Activated naive CD4-positive, alpha-beta T cell treated with anti-CD3 and anti-CD28 coated beads, Interleukin-2, amount 50 U/mL, for 16 hours (primary cell): ENCODE measurements around the gene CR1.
"Not testable (repeated sequence)": the region's sequence is repeated elsewhere in the genome, so short reads cannot be mapped to it uniquely, and the experiment has no call there.

ENCODE experiments used
- DNase-seq: peaks from one replicate; pipeline ENCODE4 v3.0.0-alpha.2; 2020

Gene CR1

GRCh38 chr1:207591205-207591604 lies 95.2 kb downstream of the CR1 start:
- DNase-seq = not testable (repeated sequence)

DNA sequence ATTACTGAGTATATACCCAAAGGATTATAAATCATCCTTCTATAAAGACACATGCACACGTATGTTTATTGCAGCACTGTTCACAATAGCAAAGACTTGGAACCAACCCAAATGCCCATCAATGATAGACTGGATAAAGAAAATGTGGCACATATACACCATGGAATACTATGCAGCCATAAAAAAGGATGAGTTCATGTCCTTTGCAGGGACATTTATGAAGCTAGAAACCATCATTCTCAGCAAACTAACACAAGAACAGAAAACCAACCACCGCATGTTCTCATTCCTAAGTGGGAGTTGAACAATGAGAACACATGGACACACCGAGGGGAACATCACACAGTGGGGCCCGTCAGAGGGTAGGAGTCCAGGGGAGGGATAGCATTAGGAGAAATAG lies 98.1 kb downstream of the CR1 start:
- not testable (repeated sequence) for DNase-seq

DNA sequence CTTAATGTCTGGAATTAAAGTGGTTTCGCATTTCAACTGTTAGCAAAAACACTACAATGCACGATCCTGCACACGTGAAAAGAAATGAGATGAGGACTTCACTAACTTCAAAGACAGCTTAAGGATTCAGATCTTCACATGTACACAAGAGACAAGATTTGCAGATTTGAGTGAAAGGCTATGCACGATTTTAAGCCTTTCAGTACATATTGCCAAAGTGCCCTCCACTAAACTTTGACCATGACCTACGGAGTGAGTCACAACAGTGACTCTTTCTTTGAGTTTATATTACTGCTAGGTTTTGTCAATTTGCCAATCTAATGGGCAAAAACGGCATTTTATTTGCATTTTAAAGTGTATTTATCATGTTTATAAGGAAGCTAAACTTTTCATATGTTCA lies 107.8 kb downstream of the CR1 start:
- DNase-seq = no peak

GRCh38 chr1:207605444-207606361 lies 109.7 kb downstream of the CR1 start:
- DNase-seq = no peak

- no peak for DNase-seq
Observed at GRCh38 chr1:207606362-207606755, 110.4 kb downstream of the CR1 start.

GRCh38 chr1:207612762-207613161 lies 116.8 kb downstream of the CR1 start:
- no peak for DNase-seq

DNA sequence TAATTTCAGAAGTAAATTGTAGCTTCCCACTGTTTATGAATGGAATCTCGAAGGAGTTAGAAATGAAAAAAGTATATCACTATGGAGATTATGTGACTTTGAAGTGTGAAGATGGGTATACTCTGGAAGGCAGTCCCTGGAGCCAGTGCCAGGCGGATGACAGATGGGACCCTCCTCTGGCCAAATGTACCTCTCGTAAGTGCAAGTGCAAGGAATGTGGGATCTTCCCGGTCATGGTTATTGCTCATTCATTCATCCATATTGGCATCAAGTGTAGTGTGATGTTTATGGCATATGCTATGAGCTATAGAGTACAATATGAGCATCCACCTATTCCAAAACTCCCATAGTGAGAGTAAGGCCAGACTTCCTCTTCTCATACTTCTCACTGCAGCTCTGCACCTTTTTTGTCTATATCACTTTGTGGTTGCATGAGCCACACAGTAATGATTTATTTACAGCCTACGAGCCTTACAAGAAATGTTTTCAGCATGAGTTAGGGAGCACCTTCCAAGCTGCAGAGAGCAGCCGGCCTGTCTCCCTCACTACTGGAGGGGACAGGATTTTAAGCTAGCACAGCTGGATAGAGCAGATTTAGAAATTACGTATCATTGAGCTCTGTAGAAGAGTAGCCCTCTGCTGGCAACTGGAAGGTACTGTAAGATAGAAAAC lies 124.0 kb downstream of the CR1 start:
- DNase-seq = no peak

DNA sequence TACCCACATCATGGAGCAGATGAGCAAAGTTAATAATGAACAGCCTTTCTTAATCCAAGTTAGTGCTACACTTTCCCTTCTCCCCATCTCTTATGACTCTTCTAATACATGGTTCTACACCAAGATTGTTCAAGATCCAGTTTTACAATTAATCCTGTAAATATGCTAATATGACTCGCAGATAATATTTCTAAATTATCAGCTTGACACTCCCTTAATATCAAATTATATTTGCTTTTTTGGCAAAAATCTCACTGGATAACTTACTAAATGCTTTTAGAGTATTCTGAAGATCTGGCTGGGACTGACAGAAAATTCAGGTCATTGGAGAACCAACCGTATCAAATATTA lies 124.6 kb downstream of the CR1 start:
- no peak for DNase-seq

GRCh38 chr1:207625504-207626071 lies 129.6 kb downstream of the CR1 start:
- not testable (repeated sequence) for DNase-seq

- no peak for DNase-seq
Observed at GRCh38 chr1:207626972-207627337, 131.0 kb downstream of the CR1 start.

DNA sequence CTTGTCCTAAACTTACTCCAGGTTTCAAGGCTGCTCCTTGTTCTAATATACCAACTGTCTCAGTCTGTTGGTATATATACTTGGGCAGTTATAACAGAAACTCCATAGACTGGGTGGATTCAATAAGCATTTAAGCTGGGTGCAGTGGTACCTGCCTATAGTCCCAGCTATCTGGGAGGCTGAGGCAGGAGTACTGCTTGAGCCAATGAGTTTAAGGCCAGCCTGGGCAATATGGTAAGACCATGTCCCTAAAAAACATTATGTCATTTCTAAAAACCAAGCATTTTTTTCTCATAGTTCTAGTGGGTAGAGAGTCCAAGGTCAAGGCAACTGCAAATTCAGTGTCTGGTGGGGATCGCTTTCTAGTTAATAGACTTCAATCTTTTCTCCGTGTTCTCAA lies 131.5 kb downstream of the CR1 start:
- DNase-seq = no peak

GRCh38 chr1:207628776-207629175 lies 132.8 kb downstream of the CR1 start:
- DNase-seq = no peak

- no peak for DNase-seq
Observed at GRCh38 chr1:207631137-207631536, 135.2 kb downstream of the CR1 start.

GRCh38 chr1:207633226-207633625 lies 137.3 kb downstream of the CR1 start:
- DNase-seq = no peak

- DNase-seq = not testable (repeated sequence)
Observed at GRCh38 chr1:207633699-207634289, 137.8 kb downstream of the CR1 start.

- not testable (repeated sequence) for DNase-seq
Observed at GRCh38 chr1:207634293-207634692, 138.3 kb downstream of the CR1 start.

- DNase-seq = not testable (repeated sequence)
Observed at GRCh38 chr1:207635569-207636186, 139.7 kb downstream of the CR1 start.

DNA sequence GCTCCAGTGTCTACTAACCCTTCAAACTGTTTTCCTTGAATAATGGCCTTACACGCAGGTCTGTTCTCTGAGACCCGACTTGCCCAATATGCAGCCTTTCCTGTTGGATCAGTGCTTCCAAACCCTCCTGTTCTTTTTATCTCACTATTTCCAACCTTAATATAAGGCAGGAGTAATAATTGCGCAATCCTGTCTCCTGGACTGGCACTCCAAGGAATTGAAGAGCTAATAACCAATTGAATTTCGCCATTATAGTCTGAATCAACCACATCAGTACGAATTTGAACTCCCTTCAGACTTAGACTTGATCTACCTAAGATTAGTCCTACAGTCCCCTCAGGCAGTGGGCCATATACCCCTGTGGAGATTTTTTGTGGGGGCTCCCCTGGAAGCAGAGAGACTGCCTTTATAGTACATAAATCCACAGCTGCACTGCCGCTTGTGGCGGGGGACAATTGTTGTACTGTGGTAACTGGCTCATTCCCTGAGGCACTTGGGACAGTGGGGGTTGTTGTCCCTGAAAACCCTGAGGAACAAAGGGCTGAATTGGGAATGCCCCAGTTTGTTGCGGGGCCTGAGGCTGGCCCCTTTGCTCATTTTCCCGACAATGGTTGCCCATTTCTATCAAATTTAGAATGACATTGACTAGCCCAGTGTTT lies 142.7 kb downstream of the CR1 start:
- not testable (repeated sequence) for DNase-seq

DNA sequence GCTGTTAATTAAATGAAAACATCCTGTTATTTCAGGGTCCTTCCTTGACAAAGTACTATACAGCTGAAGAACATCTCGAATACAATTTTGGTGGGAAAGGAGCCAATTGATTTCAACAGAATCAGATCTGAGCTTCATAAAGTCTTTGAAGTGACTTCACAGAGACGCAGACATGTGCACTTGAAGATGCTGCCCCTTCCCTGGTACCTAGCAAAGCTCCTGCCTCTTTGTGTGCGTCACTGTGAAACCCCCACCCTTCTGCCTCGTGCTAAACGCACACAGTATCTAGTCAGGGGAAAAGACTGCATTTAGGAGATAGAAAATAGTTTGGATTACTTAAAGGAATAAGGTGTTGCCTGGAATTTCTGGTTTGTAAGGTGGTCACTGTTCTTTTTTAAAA lies 143.4 kb downstream of the CR1 start:
- not testable (repeated sequence) for DNase-seq

GRCh38 chr1:207644166-207644851 lies 148.4 kb downstream of the CR1 start:
- no peak for DNase-seq

- DNase-seq = peak; percentile 81
Observed at GRCh38 chr1:207644852-207645634, 149.1 kb downstream of the CR1 start, which contains the start of gene CR1L. CR1L (plus strand) TSS chr1:207645133; CDS start chr1:207645234, 101 bp downstream.
